Inflammatory macrophage (primary cell): ENCODE results near the gene RNF180.

Experiments
- DNase-seq, 2 donors: peaks; one replicate each; pipeline ENCODE4 v3.0.0-alpha.2; 2020 to 2022
- total RNA-seq, 18 experiments: gene quantifications; one replicate each; lab custom pipeline; 2026; ENCODE audit warnings: mixed read lengths in 6 of 18, inconsistent platforms in 2 of 18; lab: John Stamatoyannopoulos, UW

The RNF180 gene
- 0 to 0.16 (median 0.04) reads per million in 18 experiments for total RNA-seq

DNA sequence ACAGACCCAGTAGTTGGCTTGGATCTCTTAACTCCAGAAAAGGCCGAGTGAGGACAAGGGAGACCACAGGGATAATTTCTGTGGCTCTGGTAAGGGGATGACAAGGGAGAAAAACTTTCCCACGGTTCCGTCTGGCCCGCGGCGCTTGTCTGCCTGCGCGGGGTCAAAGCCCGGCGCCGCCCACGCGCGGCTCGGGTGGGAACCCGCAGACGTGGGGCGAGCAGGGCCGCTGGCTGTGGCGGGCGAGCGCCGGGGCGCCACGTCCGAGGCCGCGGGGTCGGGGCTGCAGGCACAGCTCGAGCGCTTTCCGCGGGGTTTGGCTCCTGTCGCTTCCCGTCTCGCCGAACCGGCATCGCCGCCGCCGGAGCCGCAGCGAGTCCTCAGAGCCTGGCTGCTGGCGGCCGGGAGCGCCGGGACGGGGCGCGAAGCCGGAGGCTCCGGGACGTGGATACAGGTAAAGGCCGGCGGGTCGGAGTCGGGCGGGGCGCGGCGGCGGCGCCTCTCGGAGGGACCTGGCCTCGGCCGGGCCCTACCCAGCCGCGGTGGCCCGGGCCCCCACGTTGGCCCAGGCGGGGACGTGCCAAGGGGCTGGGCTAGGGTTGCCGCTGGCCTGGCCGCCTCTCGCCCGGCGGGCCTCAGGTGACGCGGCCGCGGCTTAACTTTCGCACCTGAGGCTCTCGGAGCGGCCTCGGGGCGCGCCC lies at the start of gene RNF180:
RNF180 (plus strand) TSS at position 344 of the 701 bp plus-strand sequence. CDS start 34,965 bp downstream, outside the sequence.
- peak in 1 of 2 donors; percentile 1 for DNase-seq

DNA sequence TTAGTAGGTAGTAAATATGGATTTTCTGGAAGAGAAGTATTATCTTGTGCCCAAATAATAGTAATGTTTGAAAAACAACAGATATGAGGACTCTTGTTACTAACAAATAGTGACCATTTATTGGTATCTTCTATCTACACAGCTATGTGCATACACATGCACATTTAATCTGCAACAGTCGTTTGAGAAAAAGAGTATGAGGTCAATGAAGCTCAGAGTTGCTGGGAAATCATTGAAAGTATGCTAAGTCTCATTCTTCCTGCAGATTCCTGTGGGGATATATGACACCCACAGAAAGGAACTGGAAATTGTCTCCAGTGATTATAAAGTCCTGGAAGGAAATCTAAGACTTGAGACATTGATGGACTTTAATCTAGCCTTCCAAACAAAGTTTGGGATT lies 40.1 kb upstream of the RNF180 start:
- DNase-seq, result no peak

DNA sequence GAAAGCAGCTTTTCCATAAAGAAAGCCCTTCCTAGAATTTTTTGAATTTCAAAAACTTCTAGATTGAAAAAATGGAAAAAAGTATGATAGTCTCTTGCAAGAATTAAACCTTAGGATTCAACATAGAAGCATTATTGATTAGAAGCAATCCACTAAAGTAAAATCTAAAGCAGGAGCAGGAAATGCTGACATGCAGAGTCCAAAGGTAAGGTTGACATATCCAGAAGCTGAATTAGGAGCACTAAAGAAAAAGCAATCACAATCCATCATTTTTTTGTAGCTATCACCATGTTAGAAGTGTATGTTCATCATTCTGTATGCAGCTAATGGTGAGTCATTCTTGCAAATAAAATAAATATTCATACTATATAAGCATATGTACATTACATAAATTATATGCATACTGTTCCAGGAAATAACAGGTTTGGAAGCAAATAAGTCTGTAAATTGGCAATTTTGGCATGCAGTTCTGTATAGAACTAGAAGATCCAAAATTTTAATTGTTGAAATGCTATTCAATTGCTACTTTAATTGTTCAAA lies 39.4 kb upstream of the RNF180 start:
- DNase-seq, result no peak

DNA sequence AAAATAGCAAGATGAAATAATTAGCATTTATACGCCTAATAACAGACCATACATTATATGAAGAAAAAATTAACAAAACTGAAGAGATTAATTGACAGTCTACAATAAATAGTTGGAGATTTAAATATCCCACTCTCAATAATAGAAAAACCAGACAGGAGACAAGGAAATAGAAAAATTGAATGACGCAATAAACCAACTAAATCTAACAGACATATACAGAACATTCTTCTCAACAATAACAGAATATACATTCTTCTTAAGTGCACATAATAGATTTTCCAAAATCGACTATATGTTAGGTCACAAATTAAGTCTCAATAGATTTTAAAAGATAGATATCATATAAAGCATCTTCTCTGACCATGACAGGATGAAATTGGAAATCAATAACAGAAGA lies 25.6 kb upstream of the RNF180 start:
- DNase-seq, result no peak

DNA sequence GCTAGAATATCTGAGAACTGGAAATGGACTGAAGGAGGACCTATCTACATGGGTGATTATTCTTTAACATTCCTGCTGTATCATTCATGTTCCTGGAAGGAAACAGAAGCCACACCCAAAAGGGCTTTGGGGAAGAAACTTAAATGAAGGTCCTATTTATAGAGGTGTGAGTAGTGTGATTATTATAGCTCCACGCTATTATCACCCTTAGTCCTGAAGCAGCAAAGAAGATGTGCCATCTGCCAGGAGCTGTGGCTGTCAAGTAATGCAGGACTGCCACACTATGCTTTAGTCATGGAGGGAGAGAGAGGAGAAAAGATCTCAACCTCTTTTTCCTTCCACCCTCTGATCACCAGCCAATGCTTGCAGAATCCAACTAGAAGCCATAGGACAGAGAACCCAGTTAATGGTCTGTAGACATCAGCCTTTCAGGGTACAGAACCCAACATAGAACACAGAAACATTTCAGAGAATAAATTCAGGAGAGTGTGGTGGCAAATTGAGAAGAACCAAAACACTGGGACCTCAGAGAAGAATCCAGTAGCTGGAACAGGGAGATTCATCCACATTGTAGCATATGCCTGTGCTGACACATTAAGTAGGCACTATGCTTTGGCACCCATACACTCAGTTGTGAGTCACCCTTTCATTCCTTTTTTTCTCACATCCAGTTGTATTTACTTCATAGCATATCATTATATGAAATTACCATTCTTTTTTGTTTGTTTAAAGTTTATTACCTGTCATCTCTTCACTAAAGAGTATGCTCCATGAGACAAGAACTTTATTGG lies 21.0 kb upstream of the RNF180 start:
- DNase-seq, result no peak

DNA sequence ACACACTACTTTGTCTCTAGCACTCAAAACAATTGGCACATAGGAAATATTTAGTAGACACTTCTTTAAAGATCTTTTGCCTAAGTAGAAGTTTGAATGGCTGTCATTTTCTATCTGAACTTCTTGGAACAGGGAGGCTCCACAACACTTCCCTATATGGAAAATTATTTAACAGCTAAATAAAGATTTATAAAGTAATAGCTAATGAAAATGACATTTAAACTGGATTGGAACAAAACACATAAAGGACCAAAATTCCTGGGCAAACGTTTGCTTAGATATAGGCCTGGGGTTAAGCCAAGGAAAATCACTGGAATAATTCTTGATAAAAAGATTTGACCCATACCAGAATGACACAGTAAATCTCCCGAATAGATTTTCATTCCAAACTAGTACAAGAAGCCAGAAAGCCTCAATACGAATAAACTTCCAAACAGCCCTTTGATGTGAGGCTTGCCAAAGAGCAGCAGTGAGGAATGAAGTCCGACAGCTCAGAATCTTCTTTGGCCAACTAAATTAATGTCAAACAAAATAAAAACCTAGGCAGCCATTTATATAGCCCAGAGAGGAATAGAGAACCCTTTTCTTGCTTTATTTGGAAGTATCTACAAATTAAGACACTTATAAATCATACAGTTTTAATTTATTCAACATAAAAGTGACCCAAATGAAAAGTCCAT lies 20.3 kb upstream of the RNF180 start:
- DNase-seq, result no peak

DNA sequence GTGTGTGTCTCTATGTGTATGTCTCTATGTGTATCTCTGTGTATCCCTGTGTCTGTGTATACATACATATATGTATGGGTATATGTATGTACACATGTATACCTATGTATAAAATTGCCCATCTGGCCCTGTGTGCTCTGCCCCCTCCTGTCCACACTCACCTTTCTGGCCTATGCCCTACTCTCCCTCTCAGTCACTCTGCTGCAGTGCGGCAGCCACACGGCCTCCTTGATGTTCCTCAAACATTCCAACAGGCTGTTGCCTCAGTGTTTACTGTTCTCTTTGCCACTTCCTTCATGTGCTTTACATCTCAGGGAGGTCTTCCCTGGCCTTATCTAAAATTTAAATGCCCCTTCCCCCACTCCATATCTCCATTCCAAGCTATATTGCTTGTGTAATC lies 18.3 kb upstream of the RNF180 start:
- no peak for DNase-seq

- DNase-seq, result peak in 1 of 2 donors; percentile 13
Measured at GRCh38 chr5:64147849-64148441, 17.7 kb upstream of the RNF180 start.

DNA sequence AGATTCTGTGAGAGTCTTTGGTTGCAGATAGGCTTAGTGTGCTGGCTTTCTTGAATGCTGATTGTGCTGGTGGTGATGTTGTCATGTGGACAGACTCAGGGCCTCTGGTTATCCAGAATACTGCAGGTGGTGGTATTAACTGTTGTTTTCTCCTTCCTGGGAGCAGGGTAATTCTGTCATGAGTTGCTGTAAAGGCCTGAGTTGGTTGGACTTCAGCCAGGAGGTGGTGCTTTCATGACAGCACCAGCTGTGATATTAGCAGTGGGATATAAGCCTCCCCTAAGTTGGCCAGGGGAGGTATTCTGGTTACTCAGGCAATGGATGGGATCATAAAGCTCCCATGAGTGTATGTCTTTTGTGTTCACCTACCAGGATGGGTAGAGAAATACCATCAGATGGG lies 16.4 kb upstream of the RNF180 start:
- no peak for DNase-seq

DNA sequence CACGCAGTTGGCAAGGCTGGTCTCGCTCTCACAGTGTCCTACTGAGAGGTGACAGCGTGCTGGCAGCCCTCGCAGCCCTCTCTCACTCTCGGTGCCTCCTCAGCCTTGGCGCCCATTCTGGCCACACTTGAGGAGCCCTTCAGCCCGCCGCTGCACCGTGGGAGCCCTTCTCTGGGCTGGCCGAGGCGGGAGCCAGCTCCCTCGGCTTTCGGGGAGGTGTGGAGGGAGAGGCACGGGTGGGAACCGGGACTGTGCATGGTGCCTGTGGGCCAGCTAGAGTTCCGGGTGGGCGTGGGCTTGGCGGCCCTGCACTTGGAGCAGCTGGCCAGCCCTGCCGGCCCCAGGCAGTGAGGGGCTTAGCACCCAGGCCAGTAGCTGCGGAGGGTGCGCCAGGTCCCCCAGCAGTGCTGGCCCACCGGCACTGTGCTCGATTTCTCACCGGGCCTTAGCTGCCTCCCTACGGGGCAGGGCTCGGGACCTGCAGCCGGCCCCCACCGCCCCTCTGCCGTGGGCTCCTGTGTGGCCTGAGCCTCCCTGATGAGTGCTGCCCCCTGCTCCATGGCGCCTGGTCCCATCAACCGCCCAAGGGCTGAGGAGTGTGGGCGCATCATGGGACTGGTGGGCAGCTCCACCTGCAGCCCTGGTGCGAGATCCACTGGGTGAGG lies 15.7 kb upstream of the RNF180 start:
- DNase-seq, result no peak

DNA sequence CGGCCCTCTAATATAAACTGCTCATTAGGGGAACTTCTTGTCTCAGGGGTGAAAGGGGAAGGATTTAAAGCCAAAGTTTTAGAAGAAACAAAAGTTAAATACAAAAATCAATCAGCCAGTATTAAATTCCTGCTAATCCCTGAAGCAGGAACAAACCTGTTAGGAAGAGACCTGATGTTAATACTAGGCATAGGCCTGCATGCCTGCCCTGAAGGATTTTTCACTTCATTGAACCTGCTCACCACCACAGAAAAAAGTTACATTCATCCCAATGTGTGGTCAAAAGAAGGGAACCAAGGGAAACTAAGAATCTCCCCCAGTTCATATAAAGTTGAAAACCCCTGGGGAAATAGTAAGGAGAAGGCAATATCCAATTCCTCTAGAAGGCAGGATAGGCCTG lies 9.4 kb upstream of the RNF180 start:
- DNase-seq, result no peak

DNA sequence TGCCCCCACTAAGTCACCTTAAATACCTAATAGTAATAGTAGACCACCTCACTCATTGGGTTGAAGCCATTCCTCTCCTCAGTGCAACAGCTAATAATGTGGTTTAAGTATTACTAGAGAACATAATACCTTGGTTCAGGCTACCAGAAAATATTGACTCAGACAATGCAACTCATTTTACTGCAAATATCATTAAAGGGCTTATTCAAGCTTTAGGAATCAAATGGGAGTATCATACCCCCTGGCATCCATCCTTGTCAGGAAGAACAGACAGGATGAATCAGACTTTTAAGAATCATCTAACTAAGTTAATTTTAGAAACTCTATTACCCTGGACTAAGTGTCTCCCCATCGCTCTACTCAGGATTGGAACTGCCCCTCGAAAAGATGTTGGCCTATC lies 6.8 kb upstream of the RNF180 start:
- DNase-seq, result no peak

GRCh38 chr5:64160201-64160600 lies 5.4 kb upstream of the RNF180 start:
- no peak for DNase-seq

GRCh38 chr5:64161420-64161819 lies 4.2 kb upstream of the RNF180 start:
- DNase-seq, result no peak

DNA sequence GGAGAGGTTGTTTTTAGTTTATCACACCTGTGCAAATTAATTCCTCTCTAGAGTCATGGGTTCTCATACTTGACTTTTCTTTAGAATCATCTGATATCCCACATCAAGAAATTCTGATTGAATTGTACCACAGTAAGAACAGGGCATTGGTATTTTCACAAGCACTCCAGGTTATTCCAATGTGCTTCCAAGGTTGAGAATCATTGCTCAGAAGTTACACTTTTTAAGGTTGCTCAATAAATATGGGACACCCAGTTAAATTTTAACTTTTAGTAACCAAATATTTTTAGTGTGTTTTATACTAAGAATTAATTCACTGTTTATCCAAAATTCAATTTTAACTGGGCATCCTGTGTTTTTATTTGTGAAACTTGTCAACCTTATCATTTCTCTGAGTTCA lies 2.5 kb upstream of the RNF180 start:
- DNase-seq, result no peak

- no peak for DNase-seq
Measured at GRCh38 chr5:64163746-64164145, 1.9 kb upstream of the RNF180 start.

GRCh38 chr5:64164166-64164565 lies 1.5 kb upstream of the RNF180 start:
- DNase-seq, result no peak

DNA sequence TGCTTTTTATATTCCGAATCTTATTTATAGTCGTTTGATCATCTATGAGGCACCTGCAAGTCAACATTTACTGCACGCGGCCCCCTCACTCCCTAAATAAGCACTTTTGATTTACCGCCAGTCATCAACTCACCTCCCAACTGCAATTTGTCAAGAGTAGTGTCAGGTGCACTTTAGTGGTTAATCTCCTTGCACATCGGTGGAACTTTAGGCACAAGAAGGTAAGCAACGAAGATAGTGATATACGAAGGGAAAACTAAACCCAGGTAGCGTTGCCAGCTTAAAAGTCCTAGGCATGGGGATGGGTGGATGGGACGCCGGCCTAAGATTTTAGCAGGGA lies 513 bp upstream of the RNF180 start:
- DNase-seq, result no peak

- no peak for DNase-seq
Measured at GRCh38 chr5:64166201-64166959, 737 bp downstream of the RNF180 start.

GRCh38 chr5:64176301-64176700 lies 10.7 kb downstream of the RNF180 start:
- no peak for DNase-seq

DNA sequence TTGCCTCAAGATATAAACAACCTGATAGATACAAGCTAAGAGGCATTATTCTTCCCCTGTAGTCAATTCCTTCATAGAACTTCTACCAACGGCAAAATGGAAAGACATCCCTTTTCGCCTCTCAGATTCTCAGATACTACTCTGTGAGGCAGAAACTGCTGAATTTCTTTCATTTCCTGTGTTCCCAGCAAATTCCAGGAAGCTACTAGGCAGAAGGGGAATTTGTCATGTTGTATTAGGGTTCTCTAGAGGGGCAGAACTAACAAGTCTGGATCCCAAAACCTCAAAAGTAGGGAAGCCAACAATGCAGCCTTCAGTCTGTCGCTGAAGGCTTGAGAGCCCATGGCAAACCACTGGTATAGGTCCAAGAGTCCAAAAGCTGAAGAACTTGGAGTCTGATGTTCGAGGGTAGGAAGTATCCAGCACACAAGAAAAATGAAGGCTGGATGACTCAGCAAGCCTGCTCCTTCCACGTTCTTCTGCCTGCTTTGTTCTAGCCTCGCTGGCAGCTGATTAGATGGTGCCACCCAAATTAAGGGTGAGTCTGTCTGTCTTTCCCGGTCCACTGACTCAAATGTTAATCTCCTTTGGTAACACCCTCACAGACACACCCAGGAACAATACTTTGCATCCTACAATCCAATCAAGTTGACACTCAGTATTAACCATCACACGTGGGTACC lies 15.2 kb downstream of the RNF180 start:
- no peak for DNase-seq
